ENCODE results near the gene OTUB2. TPM values are rescaled to one million over a fixed set of nuclear protein-coding genes. Genes with fewer than 3 reads are reported as not detected.
A peak's percentile ranks its signal among the peaks of the same experiment; 100 is the strongest.

OTUB2 gene
- total and polyA plus RNA-seq, 10 donors, result 0.07 to 1.1 (median 0.43) TPM

DNA sequence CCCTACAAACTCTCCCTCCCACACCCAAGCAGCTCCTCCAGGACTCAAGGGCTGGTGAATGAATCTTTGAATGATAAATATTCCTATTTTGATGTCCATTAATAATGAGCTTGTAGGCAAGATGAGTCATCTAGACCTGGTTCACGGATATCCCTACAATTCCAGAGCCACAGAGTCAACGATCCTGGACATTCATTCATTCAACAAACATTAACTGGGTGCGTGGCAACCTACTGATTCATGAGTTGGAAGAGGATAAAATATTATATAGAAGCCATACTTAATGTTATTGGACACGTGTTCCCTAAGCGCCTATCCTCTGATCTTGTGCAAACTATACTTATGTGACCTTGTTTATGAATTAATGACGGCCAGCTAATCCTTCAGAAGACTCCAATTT lies 420 bp upstream of the OTUB2 start:
- peaks cover 0 to 38% (median 18%) of the 10 kb centered on the region in 6 donors for H3K4me1 ChIP-seq
- no peak overlapping the region for H3K27ac ChIP-seq
- 60 to 68% (median 66%) methylated on average over 6 of the region's 6 CpGs for WGBS, 5 donors
- no peaks in the 10 kb centered on the region for H3K9me3 ChIP-seq
- peak overlapping the region in 4 of 8 donors; percentile 63 to 88 (median 70) for H3K4me3 ChIP-seq
- peaks cover 0 to 5% (median 0%) of the 10 kb centered on the region in 7 donors for H3K27me3 ChIP-seq (replicated peaks in 1 of 7)
- H3K36me3 ChIP-seq, result no peaks in the 10 kb centered on the region
- no peak for TF ChIP-seq POLR2AphosphoS5 (IDR thresholded peaks at IDR 0.05)
- intact Hi-C loops (cut with DNase I; ENCODE audit: low total_unique reads), result no loop called here
- no peak for DNase-seq

- Histone ChIP-seq H3K4me1 (peaks cover 0 to 38% (median 18%) of the 10 kb centered on the region in 6 donors), H3K27me3 (replicated peaks in 1 of 7) (peaks cover 0 to 5% (median 0%) of the 10 kb centered on the region in 7 donors), H3K27ac (peak overlapping the region in 1 of 8 donors; percentile 68), H3K4me3 (peak overlapping the region; percentile 45 to 88 (median 61)), H3K9me3 (no peaks in the 10 kb centered on the region), H3K36me3 (no peaks in the 10 kb centered on the region)
- intact Hi-C loops (cut with DNase I; ENCODE audit: low total_unique reads), result no loop called here
- 44 to 78% (median 52%) methylated on average over 12 to 17 of the region's 17 CpGs for WGBS, 5 donors
- TF ChIP-seq CTCF (IDR thresholded peaks at IDR 0.05 in 8 of 11, conservative IDR thresholded peaks at IDR 0.05 in 3 of 11) (no peak), POLR2AphosphoS5 (IDR thresholded peaks at IDR 0.05) (no peak), POLR2A (IDR thresholded peaks at IDR 0.05) (no peak)
- peak; percentile 68 for DNase-seq
These were observed 839 bp downstream of the OTUB2 start for GRCh38 chr14:94026889-94027469.

DNA sequence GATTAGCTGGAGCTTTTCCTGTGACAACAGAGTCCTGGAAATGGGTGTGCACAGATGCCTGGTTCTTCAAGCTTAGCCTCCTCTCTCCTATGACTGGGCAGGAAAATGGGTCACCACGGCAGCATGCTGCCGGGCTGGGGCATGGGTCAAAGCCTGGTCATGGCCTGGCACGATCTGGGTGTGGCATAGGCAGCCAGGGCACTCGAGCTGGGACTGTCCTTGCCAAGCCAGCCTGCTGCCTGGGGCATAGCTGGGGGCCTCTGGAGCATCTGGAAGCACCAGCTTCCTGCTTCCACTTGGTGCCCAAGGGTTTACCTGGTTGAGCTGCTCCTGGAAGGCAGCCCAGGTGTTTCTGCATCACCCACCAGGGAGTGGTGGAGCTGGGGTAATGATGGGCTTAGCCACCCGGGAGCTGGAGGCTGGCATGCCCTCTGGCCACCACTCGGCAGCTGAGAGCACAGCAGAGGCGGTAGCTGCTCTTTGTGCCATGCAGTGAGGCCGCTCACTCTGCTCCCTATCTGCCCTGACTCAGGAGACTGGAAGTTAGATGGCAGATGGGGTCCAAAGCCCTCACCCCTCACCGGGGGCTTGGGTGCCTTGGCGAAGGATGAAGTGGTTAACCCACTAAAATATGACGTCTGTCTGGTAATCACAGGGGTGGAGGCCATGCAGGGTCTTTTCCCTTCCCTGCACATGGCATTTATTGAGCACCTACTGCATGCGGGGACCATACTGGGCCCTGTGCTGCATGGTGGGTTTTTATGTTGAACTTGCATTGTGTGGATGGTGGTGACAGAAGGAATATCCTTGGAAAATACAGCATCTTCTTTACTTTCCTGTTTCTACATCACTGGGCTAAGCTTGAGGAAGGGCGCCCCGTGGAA lies 1.7 kb downstream of the OTUB2 start:
- Histone ChIP-seq H3K27me3 (replicated peaks in 1 of 7) (peaks cover 0 to 5% (median 0%) of the 10 kb centered on the region in 7 donors), H3K4me3 (peak overlapping the region in 1 of 8 donors; percentile 88), H3K36me3 (no peaks in the 10 kb centered on the region), H3K9me3 (no peaks in the 10 kb centered on the region), H3K27ac (no peak overlapping the region), H3K4me1 (peaks cover 0 to 38% (median 18%) of the 10 kb centered on the region in 6 donors)
- TF ChIP-seq POLR2AphosphoS5 (IDR thresholded peaks at IDR 0.05), result no peak
- TF ChIP-seq CTCF (IDR thresholded peaks at IDR 0.05 in 8 of 11, conservative IDR thresholded peaks at IDR 0.05 in 3 of 11), result no peak
- no peak for TF ChIP-seq POLR2A (IDR thresholded peaks at IDR 0.05)
- peak; percentile 73 for DNase-seq
- WGBS, 5 donors, result 83 to 89% (median 85%) methylated on average over 9 to 14 of the region's 14 CpGs
- intact Hi-C loops (cut with DNase I; ENCODE audit: low total_unique reads), result no loop called here

DNA sequence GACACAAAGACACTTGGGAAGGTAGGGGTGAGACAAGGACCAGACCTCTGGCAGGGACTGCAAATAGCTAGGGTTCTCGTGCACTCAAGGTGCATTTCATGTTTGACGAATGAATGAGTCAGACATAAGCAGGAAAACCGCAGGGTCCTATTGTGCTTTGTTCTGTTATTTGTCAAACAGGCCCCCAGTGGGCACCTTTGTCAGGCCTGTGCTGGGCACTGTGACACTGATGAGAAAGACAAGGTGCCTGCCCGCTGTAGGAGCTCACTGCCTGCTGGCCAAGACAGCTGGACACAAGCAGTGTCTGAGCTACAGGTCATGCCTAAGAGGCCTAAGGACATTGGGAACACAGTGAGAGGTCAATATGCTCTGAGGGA lies 2.3 kb downstream of the OTUB2 start:
- no peak for TF ChIP-seq POLR2AphosphoS5 (IDR thresholded peaks at IDR 0.05)
- no peak for TF ChIP-seq CTCF (IDR thresholded peaks at IDR 0.05 in 8 of 11, conservative IDR thresholded peaks at IDR 0.05 in 3 of 11)
- no peak for TF ChIP-seq POLR2A (IDR thresholded peaks at IDR 0.05)
- intact Hi-C loops (cut with DNase I; ENCODE audit: low total_unique reads), result no loop called here

More for the DNA sequence above, 2.3 kb downstream of the OTUB2 start:
- WGBS, 5 donors, result 60 to 78% (median 68%) methylated on average over 4 of the region's 4 CpGs
- peaks cover 0 to 5% (median 0%) of the 10 kb centered on the region in 7 donors for H3K27me3 ChIP-seq (replicated peaks in 1 of 7)
- H3K4me3 ChIP-seq, result no peak overlapping the region
- DNase-seq, result no peak
- H3K4me1 ChIP-seq, result peaks cover 0 to 38% (median 18%) of the 10 kb centered on the region in 6 donors
- H3K27ac ChIP-seq, result no peak overlapping the region
- no peaks in the 10 kb centered on the region for H3K36me3 ChIP-seq
- no peaks in the 10 kb centered on the region for H3K9me3 ChIP-seq
